Activated CD8-positive, alpha-beta memory T cell treated with anti-CD3 and anti-CD28 coated beads, Interleukin-2, amount 50 U/mL, for 1 hour (primary cell): ENCODE measurements around the gene ARHGDIG.

ENCODE experiments used
- DNase-seq: peaks from one replicate; pipeline ENCODE4 v3.0.0-alpha.2; 2020; ENCODE audit errors: extremely low read depth

ARHGDIG gene

GRCh38 chr16:280991-281659 is 734 bp downstream of the ARHGDIG start:
- DNase-seq: no peak

GRCh38 chr16:281660-282255 is 1.4 kb downstream of the ARHGDIG start:
- no peak for DNase-seq

DNA sequence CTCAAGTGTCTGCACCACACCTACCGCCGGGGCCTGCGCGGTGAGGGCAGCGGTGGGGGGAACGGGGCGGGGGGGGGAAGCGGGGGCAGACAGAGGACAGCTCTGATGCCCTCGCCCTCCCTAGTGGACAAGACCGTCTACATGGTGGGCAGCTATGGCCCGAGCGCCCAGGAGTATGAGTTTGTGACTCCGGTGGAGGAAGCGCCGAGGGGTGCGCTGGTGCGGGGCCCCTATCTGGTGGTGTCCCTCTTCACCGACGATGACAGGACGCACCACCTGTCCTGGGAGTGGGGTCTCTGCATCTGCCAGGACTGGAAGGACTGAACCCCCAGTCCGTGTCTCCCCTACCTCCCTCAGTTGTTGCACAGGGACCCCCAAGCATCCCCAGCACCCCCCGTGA is 2.1 kb downstream of the ARHGDIG start:
- DNase-seq: no peak

GRCh38 chr16:283033-283805 is 2.8 kb downstream of the ARHGDIG start, which contains the start of gene PDIA2:
Gene PDIA2 (plus strand): TSS chr16:283164. CDS start chr16:283170, 6 bp downstream.
- DNase-seq: no peak

DNA sequence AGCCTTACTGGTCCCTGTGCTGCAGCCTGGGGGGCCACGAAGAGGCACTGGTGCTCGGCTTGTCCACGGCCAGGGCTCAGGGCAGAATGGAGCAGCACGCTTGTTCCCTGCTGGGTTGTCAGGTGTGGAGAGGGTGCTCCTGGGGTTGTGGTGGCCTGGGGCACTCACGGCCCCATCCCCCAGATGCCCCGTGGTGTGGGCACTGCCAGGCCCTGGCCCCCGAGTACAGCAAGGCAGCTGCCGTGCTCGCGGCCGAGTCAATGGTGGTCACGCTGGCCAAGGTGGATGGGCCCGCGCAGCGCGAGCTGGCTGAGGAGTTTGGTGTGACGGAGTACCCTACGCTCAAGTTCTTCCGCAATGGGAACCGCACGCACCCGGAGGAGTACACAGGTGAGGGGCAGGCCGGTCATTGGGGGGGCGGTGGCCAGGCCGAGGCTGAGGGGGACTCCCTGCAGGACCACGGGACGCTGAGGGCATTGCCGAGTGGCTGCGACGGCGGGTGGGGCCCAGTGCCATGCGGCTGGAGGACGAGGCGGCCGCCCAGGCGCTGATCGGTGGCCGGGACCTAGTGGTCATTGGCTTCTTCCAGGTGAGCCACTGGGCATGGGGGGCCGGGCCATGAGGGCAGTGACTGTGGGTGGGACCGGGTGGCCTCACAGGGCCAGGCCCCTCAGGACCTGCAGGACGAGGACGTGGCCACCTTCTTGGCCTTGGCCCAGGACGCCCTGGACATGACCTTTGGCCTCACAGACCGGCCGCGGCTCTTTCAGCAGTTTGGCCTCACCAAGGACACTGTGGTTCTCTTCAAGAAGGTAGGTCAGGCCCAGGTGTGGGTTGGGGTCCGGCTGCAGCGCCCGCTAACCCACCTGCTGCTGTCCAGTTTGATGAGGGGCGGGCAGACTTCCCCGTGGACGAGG is 4.1 kb downstream of the ARHGDIG start:
- DNase-seq: no peak

GRCh38 chr16:285146-286055 is 5.0 kb downstream of the ARHGDIG start:
- no peak for DNase-seq

GRCh38 chr16:286491-287297 is 6.3 kb downstream of the ARHGDIG start:
- DNase-seq: no peak

DNA sequence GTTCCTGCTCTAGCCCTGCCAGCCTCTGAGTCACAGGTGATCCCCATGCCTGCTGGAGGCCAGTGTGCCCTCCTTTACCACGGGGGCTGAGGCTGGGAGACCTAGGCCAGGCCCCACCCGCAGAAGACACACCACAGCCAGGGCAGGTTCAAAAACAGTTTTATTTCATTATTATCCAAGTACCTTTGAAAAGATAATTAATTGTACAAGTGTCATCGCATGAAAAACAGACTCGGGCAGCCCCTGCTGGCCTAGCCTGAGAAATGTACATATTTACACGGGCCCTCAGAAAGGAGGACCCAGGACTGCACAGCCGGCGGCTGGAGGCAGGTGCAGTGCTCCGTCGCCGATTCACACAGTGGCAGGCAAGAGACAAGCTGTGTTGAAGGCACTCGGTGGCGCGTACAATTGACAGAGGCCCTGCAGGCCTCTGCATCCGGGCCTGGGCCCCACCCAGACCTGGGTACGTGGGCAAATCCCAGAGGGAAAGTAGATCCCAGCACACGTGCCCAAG is 7.0 kb downstream of the ARHGDIG start:
- DNase-seq: no peak

DNA sequence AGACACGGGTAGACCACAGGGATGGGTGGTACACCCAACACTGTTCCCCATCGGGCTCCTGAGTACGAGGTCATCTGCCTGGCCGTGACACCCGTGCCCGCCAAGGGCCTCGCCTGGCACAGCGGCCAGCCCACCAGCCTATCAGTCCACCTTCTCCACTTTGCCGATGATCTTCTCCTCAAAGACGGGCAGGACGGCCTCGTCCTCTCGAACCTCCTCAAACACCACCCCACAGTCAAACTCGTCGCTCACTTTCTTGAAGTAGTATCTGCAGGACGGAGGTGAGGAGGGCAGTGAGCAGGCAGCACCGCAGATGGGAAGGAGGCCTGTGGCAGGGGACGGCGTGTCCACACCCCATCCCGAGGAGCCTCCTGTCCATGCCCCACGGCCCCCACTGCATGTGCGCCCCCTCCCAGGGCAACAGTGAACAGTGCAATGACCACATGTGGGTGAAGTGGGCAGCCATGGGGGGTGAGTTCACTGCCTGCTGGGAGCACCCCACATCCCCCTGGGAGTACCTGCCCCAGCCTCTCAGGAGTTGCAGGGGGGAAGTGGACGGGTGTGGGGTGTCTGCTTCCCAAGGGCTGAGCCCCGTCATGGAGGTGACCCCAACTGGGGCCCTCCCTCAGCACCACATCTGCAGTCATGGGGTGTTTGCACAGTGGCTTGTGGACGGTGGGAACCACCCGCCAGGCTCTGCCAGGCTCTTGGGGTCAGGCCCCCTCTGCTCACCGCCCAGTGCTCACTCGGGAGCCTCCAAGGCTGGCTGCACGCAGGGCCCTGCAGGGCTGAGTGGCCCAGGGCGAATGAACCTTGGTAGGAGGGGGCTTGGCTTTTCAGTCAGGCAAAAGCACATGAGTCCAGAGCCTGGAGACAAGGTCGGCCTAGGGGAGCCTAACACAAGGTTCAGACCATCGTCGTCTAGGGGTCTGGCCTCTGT is 7.9 kb downstream of the ARHGDIG start:
- DNase-seq: no peak

GRCh38 chr16:289395-289997 is 9.1 kb downstream of the ARHGDIG start:
- no peak for DNase-seq

- no peak for DNase-seq
These were observed 9.8 kb downstream of the ARHGDIG start for GRCh38 chr16:290015-290680.

DNA sequence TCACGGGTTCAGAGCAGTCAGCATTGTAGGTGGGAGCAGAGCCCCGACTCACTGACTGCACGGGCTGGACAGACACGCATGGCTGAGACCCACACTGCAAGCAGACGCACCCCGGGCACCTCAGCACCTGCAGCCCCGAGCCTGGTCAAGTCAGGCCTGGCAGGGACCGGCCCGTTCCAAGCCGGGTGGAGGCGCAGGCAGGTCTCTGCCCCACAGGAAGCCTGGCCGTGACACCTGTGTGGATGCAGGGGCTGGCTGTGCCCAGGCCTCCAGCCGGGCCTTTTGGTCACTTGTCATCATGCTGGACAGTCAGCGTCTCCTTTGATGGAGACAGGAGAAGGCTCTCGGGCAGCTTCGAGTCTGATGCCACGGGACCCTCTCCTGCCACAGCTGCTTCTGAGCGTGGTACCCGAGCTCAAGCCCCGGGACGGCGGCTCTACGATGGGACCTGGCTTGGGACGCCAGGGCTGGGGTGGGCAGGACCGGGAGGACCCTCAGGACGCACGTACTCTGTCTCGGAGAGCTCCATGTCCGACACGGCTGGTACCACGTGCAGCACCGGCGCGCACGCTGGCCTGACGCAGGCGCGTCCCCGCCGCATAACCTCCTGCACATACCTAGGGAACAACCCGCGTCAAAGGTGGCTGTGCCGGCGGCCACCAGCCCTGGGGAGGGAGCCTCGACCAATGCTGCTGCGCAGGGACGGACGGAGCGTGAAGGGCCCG is 10.5 kb downstream of the ARHGDIG start:
- DNase-seq: no peak

GRCh38 chr16:291539-291938 is 11.1 kb downstream of the ARHGDIG start:
- no peak for DNase-seq

GRCh38 chr16:293043-293775 is 12.8 kb downstream of the ARHGDIG start:
- no peak for DNase-seq

DNA sequence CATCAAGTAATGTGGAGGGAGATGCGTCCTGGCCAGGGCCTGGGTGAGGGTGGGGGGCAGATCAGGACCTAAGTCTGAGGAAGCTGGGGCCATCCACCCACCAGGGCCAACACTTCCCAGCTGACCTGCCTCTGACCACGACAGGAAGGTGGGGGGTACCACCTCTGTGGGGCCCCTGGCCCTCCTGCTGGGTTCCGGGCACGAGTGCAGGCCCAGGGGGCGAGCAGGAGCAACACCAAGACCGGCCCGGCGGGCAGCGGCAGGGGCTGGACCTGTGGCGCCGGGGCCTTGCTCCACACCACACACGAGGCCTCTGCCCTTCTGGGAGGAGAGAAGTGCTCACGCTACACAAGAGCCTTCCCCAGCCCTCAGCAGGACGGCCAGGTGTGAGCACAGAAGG is 15.9 kb downstream of the ARHGDIG start:
- no peak for DNase-seq

DNA sequence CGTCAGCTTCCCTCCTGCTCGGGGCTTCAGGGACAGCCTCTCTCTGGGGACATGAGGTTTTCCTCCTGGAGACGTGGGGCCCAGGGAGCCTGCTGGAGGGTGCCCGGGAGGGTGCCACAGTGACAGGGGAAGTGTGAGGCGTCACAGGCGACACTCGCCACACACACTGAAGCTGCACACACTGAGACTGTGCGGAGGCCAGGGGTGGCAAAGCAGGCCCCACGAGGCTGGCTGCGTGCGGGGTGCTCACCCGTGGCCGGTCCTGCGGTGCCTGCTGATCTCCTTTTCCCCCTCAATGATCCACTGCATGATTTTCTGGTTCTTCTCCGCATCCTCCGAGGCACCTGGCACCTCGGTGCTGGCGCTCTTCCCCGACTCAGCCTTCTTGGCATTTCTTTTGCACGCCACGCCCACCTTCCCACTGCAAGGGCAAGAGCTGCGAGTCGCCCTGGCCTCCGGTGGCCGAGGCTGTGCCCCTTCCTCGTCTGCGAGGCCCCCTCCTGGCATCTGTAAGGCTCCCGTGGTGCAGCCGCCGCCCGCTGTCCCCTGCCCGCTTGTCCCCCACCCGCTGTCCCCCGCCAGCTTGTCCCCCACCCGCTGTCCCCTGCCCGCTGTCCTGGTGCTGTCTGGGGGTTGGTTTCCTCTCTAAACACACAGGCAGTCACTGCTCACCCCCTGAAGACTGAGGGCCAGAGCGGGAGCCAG is 16.6 kb downstream of the ARHGDIG start:
- DNase-seq: no peak
